Heart left ventricle (tissue), 16 donors: ENCODE results near the gene SERHL2. TPM values are rescaled to one million over a fixed set of nuclear protein-coding genes. Genes with fewer than 3 reads are reported as not detected.
"Not testable (repeated sequence)": the region's sequence is repeated elsewhere in the genome, so short reads cannot be mapped to it uniquely, and the experiment has no call there.

Source experiments
- ATAC-seq, 4 donors: fragments of 200-7000 bp; cut with Tn5 transposase; one replicate each; pipeline ENCODE4 v1.9.1; 2020 to 2022; ENCODE audit warnings: moderate library complexity in 4 of 4, mild to moderate bottlenecking in 3 of 4, moderate number of reproducible peaks in 1 of 4
- DNase-seq, 5 donors: peaks; one replicate each; pipeline ENCODE4 v3.0.0-alpha.2; 2020
- H3K27ac ChIP-seq, 12 donors: fragments of 200-600 bp; sonication (generic) in 4 of 12; one replicate each; pipeline versions ENCODE4 v1.5.0 to v1.8.0; 2016 to 2022; ENCODE audit warnings: mild to moderate bottlenecking in 2 of 12
- H3K27me3 ChIP-seq, 9 donors: fragments of 200-600 bp; sonication (generic) in 2 of 9; one replicate each; pipeline versions ENCODE4 v1.5.1 to v1.8.0; 2016 to 2022; ENCODE audit warnings: mild to moderate bottlenecking in 3 of 9
- H3K36me3 ChIP-seq, 9 donors: fragments of 200-600 bp; sonication (generic) in 2 of 9; one replicate each; pipeline versions ENCODE4 v1.5.0 to v1.8.0; 2018 to 2022; ENCODE audit warnings: mild to moderate bottlenecking in 2 of 9
- H3K4me1 ChIP-seq, 12 donors: fragments of 200-600 bp; sonication (generic) in 4 of 12; one replicate each; pipeline versions ENCODE4 v1.5.0 to v1.8.0; 2016 to 2022; ENCODE audit warnings: mild to moderate bottlenecking in 3 of 12
- H3K4me3 ChIP-seq, 12 donors: fragments of 200-600 bp; sonication (generic) in 4 of 12; one replicate each; pipeline versions ENCODE4 v1.5.0 to v1.8.0; 2017 to 2022; ENCODE audit warnings: mild to moderate bottlenecking in 9 of 12, moderate library complexity in 4 of 12
- H3K9me3 ChIP-seq, 12 donors: fragments of 200-600 bp; sonication (generic) in 4 of 12; one replicate each; pipeline versions ENCODE4 v1.5.0 to v1.8.0; 2016 to 2022; ENCODE audit warnings: mild to moderate bottlenecking in 1 of 12
- POLR2A ChIP-seq, 2 donors: fragments of 450-650 bp; IDR thresholded peaks; one replicate each; pipeline ENCODE4 v1.6.1; 2017; ENCODE audit warnings: antibody characterized with exemption in 2 of 2, mild to moderate bottlenecking in 2 of 2, moderate library complexity in 2 of 2
- WGBS, 4 donors: extraction: QIAGEN DNeasy Blood & Tissue Kit in 2 of 4; methylation state at CpG; one replicate each; pipeline versions ENCODE4 v1.1.5 to v1.1.7; 2013 to 2018; 5-methylcytosine and 5-hydroxymethylcytosine counted together
- intact Hi-C, 10 donors: fragments of 100-400 bp; cut with DNase I; formaldehyde crosslinking; loops; one replicate each; pipeline versions ENCODE4 v1.11.1 to v1.14.2; 2022
- polyA plus RNA-seq, 2 donors: library from polyadenylated mRNA; stranded (reverse); fragments of 200-250 nt; gene quantifications; one replicate each; pipeline ENCODE4 v1.2.3, GENCODE V29; 2013
- total RNA-seq, 9 donors: library from RNA; depleted of rRNA in 2 of 9; stranded (reverse); fragments of >200 nt in 2 of 9; fragmentation: NEBNext Ultra II Directional in 3 of 9; extraction: Animal tissue kit (Norgen Biotek cat#: 25700) in 3 of 9; gene quantifications; one replicate each; pipeline versions ENCODE4 v1.1.0 to v1.2.4, GENCODE V29; 2016 to 2023
- TF ChIP-seq, protein P1 (sequence below), 12 donors: fragments of 200-600 bp; sonication (generic) in 4 of 12; IDR thresholded peaks; one replicate each; pipeline versions ENCODE4 v1.5.0 to v1.8.0; 2018 to 2022; ENCODE audit warnings: antibody characterized with exemption in 12 of 12, mild to moderate bottlenecking in 5 of 12
- donor health status: ischemic (EF 13 %, LVEDD 7.1; RV severe dilation, severe dysfunction).
- donor health status: healthy with polysubstance abuse.
- donor health status: DM: no; HTN: yes; CAD: no.
- donor health status: DM: no; HTN: no; CAD: no.
- donor health status: ischemic (EF 25% LVEDD 6.9; RV normal size, moderate dysfunction).
- donor health status: ischemic (EF 25% LVEDD 5.7; RV mildly dilated, moderate dysfunction).
- donor health status: healthy.
- donor health status: DM: yes; HTN: yes; CAD: no.
- donor health status: ischemic (EF 35%, LVEDD 5.7; RV mildly dilated, moderate dysfunction).
- donor health status: nonischemic (EF 11% LVEDD 7.7; RV severe dilation, severe dysfunction).
- donor health status: DM: yes; HTN: yes; CAD: no.
- donor health status: PGD.
- donor health status: ischemic (EF 29% LVEDD 5.4; RV normal size, mild dysfunction).
- donor health status: nonischemic (EF 23%, LVEDD 6.1; RV moderate dilation, normal function).

Gene SERHL2
- total and polyA plus RNA-seq, 11 donors: 0.90 to 5.3 (median 3.4) TPM

DNA sequence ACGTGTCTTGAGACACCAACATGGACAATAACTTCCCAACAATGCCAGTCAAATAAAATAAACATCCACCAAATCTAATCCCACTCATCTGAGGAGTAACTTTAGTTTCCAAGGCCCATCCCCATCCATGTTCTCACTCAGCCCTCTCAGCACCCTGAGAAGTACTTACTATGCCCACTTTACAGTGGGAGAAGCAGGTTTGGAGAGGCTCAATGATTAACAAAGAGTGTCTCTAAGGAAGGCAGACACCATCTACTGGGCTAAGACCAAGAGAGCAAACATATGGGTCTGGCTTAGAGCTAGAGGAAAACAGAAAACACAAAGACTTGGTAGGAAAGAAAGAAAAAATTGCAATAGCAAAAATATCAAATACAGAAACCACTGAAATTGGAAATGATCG lies 49.7 kb downstream of the SERHL2 start:
- TF ChIP-seq POLR2A (IDR thresholded peaks at IDR 0.05): no peak
- TF ChIP-seq, protein P1, sequence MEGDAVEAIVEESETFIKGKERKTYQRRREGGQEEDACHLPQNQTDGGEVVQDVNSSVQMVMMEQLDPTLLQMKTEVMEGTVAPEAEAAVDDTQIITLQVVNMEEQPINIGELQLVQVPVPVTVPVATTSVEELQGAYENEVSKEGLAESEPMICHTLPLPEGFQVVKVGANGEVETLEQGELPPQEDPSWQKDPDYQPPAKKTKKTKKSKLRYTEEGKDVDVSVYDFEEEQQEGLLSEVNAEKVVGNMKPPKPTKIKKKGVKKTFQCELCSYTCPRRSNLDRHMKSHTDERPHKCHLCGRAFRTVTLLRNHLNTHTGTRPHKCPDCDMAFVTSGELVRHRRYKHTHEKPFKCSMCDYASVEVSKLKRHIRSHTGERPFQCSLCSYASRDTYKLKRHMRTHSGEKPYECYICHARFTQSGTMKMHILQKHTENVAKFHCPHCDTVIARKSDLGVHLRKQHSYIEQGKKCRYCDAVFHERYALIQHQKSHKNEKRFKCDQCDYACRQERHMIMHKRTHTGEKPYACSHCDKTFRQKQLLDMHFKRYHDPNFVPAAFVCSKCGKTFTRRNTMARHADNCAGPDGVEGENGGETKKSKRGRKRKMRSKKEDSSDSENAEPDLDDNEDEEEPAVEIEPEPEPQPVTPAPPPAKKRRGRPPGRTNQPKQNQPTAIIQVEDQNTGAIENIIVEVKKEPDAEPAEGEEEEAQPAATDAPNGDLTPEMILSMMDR (IDR thresholded peaks at IDR 0.05): no peak
- intact Hi-C loops: no loop called here
- Histone ChIP-seq H3K27ac (no peak overlapping the region), H3K4me3 (no peak overlapping the region), H3K27me3 (no peaks in the 10 kb centered on the region), H3K4me1 (peaks cover 0 to 32% (median 15%) of the 10 kb centered on the region in 12 donors), H3K9me3 (no peaks in the 10 kb centered on the region), H3K36me3 (peaks cover 0 to 72% (median 59%) of the 10 kb centered on the region in 9 donors)
- 90 to 95% (median 92%) methylated on average over 2 of the region's 2 CpGs for WGBS, 4 donors
- DNase-seq (no peak), ATAC-seq (no peak)

DNA sequence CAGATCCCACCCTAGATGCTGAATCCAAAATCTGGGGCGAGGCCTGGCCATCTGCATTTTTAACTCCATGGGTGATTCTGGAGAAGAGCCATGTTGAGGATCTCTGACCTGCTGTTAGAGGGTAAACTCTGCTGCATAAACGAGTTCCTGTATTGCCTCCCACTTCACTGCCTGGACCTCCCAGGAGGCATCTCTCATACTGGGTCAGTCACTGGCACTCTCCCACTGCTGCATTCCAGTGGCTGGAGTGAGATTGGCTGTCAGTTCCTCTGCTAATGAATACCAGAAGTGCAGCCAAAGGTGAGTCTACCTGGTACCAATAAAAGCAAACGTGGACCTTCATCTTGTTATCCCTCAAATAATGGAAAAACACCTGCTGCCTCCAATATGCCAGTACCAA lies 50.6 kb downstream of the SERHL2 start:
- Histone ChIP-seq H3K36me3 (peaks cover 0 to 65% (median 49%) of the 10 kb centered on the region in 9 donors), H3K27ac (no peak overlapping the region), H3K27me3 (no peaks in the 10 kb centered on the region), H3K4me3 (no peak overlapping the region), H3K4me1 (peaks cover 0 to 42% (median 24%) of the 10 kb centered on the region in 12 donors), H3K9me3 (no peaks in the 10 kb centered on the region)
- no peak for TF ChIP-seq POLR2A (IDR thresholded peaks at IDR 0.05)
- TF ChIP-seq, protein P1 (IDR thresholded peaks at IDR 0.05): no peak
- intact Hi-C loops: no loop called here
- ATAC-seq (peak; percentile 28 to 56 (median 52)), DNase-seq (no peak)
- WGBS, 4 donors: 33 to 51% (median 48%) methylated on average over 2 to 3 of the region's 3 CpGs

DNA sequence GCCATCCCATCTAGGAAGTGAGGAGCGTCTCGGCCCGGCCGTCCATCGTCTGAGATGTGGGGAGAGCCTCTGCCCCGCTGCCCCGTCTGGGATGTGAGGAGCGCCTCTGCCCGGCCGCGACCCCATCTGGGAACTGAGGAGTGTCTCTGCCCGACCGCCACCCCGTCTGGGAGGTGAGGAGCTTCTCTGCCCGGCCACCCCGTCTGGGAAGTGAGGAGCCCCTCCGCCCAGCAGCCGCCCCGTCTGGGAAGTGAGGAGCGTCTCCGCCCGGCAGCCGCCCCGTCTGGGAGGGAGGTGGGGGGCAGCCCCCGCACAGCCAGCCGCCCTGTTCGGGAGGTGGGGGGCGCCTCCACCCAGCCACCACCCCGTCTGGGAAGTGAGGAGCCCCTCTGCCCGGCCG lies 53.9 kb downstream of the SERHL2 start:
- H3K9me3 ChIP-seq, ATAC-seq, intact Hi-C loops, H3K4me3 ChIP-seq, H3K27me3 ChIP-seq, H3K27ac ChIP-seq: not testable (repeated sequence)
- H3K36me3 ChIP-seq: peaks cover 0 to 48% (median 20%) of the 10 kb centered on the region in 9 donors
- peaks cover 2 to 70% (median 53%) of the 10 kb centered on the region in 12 donors for H3K4me1 ChIP-seq
- WGBS, 4 donors: 91 to 95% (median 92%) methylated on average over 23 to 31 of the region's 31 CpGs
- DNase-seq: peak in 1 of 5 donors; percentile 17

DNA sequence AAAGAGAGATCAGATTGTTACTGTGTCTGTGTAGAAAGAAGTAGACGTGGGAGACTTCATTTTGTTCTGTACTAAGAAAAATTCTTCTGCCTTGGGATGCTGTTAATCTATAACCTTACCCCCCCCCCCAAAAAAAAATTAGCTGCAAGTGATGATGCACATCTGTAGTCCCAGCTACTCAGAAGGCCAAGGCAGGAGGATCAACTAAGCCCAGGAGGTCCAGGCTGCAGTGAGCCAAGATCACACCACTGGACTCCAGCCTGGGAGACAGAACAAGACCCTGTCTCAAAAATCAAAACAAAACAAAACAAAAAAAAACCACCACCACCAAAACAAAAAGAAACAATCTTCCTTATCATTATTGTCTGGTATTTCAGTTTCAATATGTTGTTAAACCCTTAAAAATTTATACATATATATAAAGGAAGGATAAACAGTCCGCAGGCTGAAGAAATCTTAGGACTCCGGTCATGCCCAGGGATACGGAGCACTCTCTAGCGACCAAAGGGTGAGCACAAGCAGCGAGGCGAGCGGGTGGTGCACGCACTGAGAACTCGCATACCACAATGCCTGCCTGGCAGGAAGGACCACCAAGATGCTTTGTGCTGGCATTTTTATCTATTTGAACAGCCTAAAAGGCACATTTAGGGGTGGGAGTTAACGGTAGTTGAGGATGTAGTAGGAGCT lies 54.5 kb downstream of the SERHL2 start:
- Histone ChIP-seq H3K36me3 (peaks cover 0 to 42% (median 16%) of the 10 kb centered on the region in 9 donors), H3K9me3 (no peaks in the 10 kb centered on the region), H3K4me1 (peaks cover 7 to 76% (median 60%) of the 10 kb centered on the region in 12 donors), H3K27ac (peak overlapping the region in 7 of 12 donors; percentile 6 to 64 (median 45)), H3K4me3 (peak overlapping the region in 2 of 12 donors; percentile 5 to 6), H3K27me3 (no peaks in the 10 kb centered on the region)
- DNase-seq (peak in 1 of 5 donors; percentile 8), ATAC-seq (no peak)
- intact Hi-C loops: no loop called here
- TF ChIP-seq, protein P1 (IDR thresholded peaks at IDR 0.05): no peak
- TF ChIP-seq POLR2A (IDR thresholded peaks at IDR 0.05): no peak
- WGBS, 4 donors: 76 to 83% (median 77%) methylated on average over 11 of the region's 11 CpGs
